GM19372 (cell line): ENCODE data around the gene DCAF11.

ENCODE experiments used
- ATAC-seq: cut with Tn5 transposase; IDR thresholded peaks from one replicate; pipeline ENCODE4 v1.9.1; 2021; ENCODE audit warnings: mild to moderate bottlenecking, low read depth, moderate library complexity; ENCODE audit not compliant: unreplicated experiment

Gene DCAF11

DNA sequence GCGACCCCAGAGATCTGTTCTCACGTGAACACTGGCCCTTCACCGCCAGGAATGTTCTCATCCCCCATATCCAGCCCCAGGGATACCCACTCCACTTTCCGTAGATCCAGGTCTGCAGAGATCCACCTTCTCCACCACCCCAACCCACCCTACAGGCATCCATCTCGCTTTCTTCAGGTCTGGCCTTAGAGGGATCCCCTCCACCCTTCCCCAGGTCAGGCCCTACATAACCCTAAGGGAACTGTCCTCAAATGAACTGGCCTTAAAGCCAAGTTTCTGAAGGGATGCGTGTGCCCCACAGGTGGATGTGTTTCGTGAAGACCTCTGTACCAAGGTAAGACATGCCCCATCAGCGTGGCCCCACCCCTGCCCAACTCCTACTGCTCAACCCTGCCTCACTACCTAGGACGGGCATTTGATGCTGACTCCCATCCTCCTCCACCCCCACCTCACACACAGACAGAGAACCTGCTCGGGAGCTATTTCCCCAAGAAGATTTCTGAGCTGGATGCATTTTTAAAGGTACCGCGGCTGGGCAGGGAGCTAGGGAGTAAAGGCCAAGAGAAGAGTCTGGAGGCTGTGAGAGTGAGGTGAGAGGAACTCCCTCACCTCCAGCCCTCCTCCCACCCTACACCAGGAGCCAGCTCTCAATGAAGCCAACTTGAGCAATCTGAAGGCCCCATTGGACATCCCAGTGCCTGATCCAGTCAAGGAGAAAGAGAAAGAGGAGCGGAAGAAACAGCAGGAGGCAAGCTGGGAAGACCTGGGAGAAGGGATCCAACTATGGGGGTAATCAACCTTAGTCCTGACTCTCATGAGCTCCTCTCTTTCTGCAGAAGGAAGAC lies 22.3 kb downstream of the DCAF11 start:
- ATAC-seq: no peak

DNA sequence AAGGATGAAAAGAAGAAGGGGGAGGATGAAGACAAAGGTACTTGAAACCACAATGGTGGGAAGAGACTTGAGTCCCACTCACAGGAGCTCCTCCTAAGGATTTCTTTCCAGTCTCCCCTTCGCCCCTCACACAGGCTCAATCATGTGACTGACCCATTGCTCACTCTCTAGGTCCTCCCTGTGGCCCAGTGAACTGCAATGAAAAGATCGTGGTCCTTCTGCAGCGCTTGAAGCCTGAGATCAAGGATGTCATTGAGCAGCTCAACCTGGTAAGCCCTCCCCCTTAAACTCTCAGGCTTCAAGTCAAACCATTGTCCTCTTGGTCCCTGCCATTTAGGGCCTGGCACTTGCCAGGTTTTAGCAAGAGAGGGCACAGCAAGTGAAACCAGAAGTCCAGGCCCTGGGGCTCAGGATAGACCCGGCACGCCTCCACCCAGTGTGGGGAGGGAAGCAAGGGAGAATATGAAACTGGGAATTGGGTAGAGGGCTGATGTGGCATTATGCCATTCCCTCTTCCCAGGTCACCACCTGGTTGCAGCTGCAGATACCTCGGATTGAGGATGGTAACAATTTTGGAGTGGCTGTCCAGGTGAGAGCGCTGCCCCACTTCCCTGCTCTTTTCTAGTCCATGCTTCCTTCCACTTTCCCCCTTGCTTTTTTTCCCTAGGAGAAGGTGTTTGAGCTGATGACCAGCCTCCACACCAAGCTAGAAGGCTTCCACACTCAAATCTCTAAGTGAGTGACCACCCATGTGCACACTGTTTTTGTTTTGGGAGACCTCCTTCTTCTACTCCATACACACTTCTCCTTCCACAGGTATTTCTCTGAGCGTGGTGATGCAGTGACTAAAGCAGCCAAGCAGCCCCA lies 23.2 kb downstream of the DCAF11 start:
- ATAC-seq: no peak

GRCh38 chr14:24138396-24139271 lies 24.1 kb downstream of the DCAF11 start:
- no peak for ATAC-seq

- ATAC-seq: no peak
Observed at GRCh38 chr14:24139272-24139934, 24.8 kb downstream of the DCAF11 start.

DNA sequence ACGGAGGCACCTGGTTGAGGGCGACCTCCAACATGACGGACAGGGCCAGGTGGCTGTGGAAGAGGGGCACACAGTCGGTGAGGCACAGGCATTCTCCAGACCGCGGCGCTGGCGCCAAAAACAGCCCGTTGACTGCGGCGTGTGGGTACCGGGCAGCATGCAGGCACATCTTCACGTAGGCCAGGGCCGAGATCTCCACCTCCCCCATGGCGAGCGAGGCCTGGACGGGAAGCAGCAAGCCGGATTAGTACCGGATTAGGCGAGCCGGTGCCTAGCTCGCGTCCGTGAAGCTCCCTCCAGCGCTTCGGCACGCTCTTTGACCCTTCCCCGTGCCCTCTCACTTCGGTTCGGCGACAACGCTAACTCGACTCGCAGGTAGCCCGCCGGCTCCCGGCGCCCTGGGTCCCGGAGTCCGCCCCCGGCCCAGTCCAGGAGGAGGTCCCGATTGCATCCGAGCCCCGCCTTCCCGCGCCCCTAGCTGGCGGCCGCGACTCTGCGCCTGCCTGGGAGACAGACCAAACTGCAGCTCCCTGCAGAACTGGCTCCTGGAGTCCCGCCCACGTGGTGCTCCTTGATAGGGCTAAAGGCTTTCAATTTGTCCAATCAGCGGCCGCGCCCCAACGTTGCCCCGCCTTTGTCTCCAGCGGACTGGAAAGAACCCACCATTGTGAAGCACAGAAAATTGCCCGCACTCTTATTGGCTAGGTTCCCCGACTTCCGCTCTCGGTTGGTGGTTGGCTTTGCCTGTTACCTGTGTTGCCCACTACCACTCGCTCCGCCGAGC lies 26.7 kb downstream of the DCAF11 start, which contains the start of gene EMC9:
TSS of gene EMC9 (minus strand) at position 495 of the 784 bp plus-strand sequence. CDS start at position 208, 287 bp downstream.
- ATAC-seq: peak; percentile 86

DNA sequence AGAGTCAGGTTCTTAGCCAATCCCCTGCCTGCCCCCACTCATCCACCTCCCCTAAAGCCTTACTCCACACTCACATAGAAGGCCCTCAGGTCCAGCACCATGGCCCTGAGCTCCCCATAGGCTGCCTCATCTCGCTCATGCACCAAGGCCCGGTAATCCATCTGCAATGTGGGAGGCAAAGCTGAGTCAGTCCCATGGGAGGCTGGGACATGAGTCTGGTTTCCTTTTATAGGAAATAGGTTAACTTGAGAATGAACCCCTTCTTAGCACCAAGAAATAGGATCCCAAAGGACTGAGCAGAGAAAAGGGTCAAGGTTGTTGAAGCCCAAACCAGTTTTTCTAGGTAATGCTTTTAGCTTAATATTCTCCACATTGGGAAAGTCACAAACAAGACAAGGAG lies 28.9 kb downstream of the DCAF11 start:
- ATAC-seq: no peak

- no peak for ATAC-seq
Observed at GRCh38 chr14:24144451-24144850, 29.9 kb downstream of the DCAF11 start.

GRCh38 chr14:24145219-24145618 lies 30.6 kb downstream of the DCAF11 start:
- ATAC-seq: no peak

- ATAC-seq: no peak
Observed at GRCh38 chr14:24145690-24146452, 31.3 kb downstream of the DCAF11 start.

GRCh38 chr14:24146453-24146977 lies 31.9 kb downstream of the DCAF11 start, which contains the start of gene PSME2:
Gene PSME2 (minus strand): TSS chr14:24146610. CDS start chr14:24146581, 29 bp downstream.
- peak; percentile 52 for ATAC-seq

DNA sequence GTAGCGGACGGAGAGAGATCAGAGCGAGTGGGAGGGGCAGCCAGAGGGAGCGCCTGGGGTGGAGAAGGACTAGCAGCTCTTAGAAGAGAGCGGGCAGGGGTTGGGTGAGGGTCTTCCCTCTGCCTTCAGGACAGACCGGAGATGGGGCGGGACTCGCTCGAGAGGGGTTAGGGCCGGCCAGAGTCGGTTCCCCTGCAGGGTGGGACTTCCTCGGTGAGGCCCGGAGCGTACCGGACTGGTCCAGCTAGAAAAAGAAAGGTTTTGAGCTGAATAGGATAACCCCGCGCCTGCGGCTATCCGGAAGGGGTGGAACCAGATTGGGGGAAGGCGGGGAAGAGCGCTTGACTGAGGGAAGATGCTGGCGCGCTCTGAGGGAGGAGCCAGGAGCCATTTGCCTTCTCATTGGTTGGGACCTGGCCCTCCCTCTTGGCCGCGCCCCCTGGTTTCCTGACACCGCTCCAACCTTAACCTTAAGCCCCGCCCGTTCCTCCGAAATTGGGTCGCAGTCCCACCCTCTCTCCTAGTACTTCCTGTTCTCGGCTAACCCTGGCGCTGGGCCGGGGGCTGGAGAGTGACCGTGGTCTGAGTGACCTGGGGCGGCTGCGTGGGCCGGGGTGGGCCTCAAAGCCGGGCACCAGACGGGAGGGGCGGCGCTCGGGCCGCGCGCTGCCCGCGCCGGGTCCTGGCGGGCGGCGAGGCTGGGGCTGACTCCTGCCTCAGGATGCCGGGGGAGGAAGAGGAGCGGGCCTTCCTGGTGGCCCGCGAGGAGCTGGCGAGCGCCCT lies 32.6 kb downstream of the DCAF11 start, which contains the start of gene RNF31:
TSS of gene RNF31 (plus strand) at position 521 of the 783 bp plus-strand sequence. CDS start at position 722, 201 bp downstream.
- peak; percentile 84 for ATAC-seq

DNA sequence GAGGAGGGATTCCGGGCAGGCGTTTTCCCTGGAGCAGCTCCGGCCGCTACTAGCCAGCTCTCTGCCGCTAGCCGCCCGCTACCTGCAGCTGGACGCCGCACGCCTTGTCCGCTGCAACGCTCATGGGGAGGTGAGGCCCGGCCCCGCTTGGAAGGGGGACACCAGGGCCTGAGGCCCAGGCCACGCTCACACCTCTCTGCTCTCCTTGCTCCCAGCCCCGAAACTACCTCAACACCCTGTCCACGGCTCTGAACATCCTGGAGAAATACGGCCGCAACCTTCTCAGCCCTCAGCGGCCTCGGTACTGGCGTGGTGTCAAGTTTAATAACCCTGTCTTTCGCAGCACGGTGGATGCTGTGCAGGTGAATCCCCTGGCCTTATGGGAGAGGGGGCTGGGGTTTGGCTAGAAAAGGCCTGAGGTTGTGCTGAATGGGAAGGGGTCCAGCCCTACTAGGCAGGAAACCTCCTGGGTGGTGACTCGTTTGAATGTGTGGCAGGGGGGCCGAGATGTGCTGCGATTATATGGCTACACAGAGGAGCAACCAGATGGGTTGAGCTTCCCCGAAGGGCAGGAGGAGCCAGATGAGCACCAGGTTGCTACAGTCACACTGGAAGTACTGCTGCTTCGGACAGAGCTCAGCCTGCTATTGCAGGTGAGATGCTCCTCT lies 33.3 kb downstream of the DCAF11 start:
- no peak for ATAC-seq

DNA sequence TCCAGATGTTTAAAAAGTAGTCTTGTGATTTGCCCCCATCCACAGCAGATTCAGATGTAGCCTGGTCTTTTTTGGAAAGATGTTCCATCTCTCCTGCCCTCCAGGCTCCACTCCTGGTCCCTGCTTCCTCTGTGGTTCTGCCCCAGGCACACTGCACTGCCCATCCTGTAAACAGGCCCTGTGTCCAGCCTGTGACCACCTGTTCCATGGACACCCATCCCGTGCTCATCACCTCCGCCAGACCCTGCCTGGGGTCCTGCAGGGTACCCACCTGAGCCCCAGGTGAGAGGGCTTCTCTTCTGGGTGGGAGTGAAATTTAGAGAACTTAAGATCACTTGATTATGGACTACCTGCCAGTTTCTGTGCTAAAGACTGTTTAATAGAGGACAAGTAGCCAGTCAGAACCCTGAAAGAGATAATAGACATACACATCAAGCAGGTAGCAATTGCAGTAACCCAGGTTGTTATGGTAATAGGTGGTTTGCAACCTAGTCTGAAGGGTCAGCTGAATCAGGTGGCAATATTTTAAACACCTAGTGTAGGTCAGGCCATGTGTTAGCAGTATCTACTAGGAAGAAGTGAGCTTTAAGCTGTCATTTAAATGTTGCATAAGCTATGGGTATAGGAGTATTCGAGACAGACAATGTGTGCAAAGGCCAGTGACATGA lies 34.9 kb downstream of the DCAF11 start:
- ATAC-seq: no peak

DNA sequence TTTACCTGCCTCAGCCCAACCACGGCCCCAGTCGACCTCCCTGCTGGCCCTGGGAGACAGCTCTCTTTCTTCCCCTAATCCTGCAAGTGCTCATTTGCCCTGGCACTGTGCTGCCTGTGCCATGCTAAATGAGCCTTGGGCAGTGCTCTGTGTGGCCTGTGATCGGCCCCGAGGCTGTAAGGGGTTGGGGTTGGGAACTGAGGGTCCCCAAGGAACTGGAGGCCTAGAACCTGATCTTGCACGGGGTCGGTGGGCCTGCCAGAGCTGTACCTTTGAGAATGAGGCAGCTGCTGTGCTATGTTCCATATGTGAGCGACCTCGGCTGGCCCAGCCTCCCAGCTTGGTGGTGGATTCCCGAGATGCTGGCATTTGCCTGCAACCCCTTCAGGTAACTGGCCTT lies 35.5 kb downstream of the DCAF11 start:
- no peak for ATAC-seq

DNA sequence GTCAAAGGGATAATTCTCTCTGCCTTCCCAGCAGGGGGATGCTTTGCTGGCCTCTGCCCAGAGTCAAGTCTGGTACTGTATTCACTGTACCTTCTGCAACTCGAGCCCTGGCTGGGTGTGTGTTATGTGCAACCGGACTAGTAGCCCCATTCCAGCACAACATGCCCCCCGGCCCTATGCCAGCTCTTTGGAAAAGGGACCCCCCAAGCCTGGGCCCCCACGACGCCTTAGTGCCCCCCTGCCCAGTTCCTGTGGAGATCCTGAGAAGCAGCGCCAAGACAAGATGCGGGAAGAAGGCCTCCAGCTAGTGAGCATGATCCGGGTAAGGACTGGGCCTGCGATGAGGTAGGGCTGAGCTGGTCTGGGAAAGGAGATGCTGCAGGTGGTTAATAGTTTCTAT lies 36.0 kb downstream of the DCAF11 start:
- ATAC-seq: no peak

DNA sequence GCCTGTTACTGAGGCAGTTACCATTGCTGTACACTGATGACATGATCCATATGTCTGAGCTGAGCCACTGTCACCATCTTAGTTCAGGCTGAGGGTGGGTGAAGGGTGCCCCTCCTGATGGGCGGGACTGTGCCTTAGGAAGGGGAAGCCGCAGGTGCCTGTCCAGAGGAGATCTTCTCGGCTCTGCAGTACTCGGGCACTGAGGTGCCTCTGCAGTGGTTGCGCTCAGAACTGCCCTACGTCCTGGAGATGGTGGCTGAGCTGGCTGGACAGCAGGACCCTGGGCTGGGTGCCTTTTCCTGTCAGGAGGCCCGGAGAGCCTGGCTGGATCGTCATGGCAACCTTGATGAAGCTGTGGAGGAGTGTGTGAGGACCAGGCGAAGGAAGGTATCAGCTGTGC lies 36.4 kb downstream of the DCAF11 start:
- ATAC-seq: no peak
